HG02840 (cell line): ENCODE results near the gene NPLOC4.
"Not testable (repeated sequence)": the region's sequence is repeated elsewhere in the genome, so short reads cannot be mapped to it uniquely, and the experiment has no call there.

Experiments used
- ATAC-seq: cut with Tn5 transposase; IDR thresholded peaks from one replicate; pipeline ENCODE4 v1.9.1; 2021; ENCODE audit warnings: mild to moderate bottlenecking, moderate library complexity, moderate number of reproducible peaks; ENCODE audit not compliant: unreplicated experiment, low FRiP score

The NPLOC4 gene

GRCh38 chr17:81538651-81539570 is 98.0 kb downstream of the NPLOC4 start:
- ATAC-seq = no peak

- ATAC-seq = no peak
Measured at GRCh38 chr17:81537856-81538555, 98.9 kb downstream of the NPLOC4 start.

DNA sequence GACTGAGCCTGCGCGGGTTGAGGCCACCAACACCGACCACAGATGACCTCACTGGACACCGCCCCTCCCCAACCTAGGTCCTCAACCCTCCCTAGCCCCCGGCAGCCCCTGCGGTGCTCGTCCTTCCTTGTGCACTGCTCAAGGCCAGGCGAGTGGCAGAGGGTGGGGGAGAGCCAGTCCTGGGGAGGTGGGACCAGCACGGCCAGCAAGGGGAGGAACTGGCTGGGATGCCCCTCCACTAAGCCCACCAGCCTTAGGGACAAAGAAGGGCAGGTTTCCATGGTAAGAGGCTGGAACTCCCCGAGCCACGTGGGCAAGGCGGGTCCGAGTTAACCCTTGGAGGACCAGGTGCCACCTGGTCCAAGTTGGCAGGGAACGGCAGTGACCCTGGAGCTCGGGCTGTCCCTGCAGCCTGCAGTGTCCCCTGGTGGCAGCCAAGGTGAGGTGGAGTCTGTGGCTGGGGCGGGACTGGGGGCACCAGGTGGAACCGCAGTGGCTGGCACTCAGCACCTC is 99.5 kb downstream of the NPLOC4 start:
- ATAC-seq = no peak

DNA sequence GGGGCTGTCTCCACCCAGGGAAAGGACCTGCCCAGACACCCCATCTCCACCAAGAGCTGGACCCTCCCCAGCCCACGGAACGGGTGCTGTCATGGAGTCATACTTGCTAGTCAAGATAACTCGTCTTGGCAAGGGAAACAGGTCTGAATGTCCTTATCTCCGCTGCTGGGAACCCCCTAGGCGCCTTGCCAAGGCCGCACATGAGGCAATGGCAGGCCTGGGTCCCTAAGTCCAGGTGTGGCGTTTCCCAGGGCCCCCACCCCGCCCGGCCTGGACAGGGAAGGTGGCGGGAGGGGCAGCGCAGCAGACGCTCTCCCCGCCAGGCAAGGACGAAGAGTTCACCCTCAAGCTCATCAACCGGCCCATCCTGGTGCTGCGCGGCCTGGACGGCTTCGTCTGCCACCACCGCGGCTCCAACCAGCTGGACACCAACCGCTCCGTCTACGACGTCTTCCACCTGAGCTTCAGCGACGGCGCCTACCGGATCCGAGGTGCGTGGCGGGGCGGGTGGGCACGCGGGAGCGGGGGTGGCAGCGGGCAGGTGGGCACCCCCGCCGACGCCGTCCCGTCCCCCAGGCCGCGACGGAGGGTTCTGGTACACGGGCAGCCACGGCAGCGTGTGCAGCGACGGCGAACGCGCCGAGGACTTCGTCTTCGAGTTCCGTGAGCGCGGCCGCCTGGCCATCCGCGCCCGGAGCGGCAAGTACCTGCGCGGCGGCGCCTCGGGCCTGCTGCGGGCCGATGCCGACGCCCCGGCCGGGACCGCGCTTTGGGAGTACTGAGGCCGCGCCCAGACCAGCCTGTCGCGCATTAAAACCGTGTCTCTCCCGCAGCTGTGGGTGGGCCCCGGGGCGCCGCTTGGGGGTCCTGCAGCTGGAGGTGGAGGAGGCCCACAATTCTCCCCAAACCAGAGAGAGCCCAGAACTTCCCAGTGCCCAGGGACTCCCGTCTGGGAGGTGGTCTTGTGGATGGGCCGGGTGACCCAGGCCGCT is 100.3 kb downstream of the NPLOC4 start:
- ATAC-seq = no peak

DNA sequence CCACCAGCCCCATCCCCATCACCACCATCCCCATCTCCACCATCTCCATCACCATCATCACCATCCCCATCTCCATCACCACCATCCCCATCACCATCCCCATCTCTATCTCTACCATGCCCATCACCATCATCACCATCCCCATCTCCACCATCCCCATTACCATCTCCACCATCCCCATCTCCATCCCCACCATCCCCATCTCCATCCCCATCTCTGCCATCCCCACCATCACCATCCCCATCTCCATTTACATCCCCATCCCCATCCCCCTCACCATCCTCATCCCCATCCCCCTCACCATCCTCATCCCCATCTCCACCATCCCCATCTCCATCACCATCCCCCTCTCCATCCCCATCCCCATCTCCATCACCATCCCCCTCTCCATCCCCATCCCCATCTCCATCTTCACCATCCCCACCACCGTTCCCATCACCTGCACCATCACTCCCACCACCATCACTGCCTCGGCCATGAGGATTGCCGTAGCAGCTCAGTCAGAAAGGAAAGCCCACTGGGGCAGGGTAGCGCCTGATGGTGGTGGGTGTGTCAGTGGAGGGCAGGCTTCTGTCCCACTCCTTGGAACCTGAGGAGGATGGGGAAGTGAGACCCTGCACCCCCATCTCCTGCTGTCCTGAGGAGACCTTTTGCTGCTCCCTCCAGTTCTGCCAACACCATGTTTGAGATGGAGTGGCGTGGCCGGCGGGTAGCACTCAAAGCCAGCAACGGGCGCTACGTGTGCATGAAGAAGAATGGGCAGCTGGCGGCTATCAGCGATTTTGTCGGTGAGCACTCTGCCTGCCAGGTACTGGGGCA is 101.2 kb downstream of the NPLOC4 start:
- no peak for ATAC-seq

- no peak for ATAC-seq
Measured at GRCh38 chr17:81535007-81535328, 101.9 kb downstream of the NPLOC4 start.

DNA sequence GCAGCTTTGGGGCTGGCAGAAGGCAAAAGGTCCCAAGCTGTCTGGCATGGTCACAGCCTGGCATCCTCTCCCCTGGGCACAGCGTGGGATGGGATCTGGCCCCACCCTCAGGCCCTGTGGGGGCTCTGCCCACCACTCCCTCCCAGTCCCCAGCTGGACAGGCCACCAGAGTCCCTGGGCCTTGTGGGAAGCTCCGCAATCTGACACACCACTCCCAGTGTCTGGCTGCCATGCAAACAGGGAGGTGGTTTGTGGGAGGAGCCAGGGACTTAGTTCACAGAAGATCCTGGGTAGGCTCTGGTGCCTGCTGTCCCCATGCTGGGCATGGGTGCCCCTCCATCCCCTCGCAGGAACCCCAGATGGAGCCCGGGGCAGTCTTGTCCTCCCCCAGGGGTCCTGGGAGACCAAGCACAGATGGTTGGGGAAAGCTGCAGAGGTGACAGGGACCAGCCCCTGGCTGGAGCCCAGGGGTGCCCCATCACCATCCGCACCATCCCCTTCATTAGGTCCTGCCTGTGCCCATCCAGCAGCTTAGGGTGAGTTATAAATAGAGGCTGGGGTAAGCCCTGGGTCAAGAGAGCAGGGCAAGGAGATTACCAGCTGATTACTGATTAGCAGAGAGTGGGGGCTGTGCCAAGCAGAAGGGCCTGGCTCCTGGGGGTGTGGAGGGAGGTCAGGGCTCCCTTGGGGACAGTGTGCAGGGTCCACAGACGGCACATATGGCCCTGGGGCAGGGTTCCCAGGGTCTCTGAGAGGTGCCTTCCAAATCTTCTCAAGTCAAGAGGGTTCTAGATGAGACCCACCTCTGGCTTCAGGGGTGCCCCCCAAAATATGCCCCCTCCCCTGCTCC is 102.5 kb downstream of the NPLOC4 start:
- ATAC-seq = no peak

DNA sequence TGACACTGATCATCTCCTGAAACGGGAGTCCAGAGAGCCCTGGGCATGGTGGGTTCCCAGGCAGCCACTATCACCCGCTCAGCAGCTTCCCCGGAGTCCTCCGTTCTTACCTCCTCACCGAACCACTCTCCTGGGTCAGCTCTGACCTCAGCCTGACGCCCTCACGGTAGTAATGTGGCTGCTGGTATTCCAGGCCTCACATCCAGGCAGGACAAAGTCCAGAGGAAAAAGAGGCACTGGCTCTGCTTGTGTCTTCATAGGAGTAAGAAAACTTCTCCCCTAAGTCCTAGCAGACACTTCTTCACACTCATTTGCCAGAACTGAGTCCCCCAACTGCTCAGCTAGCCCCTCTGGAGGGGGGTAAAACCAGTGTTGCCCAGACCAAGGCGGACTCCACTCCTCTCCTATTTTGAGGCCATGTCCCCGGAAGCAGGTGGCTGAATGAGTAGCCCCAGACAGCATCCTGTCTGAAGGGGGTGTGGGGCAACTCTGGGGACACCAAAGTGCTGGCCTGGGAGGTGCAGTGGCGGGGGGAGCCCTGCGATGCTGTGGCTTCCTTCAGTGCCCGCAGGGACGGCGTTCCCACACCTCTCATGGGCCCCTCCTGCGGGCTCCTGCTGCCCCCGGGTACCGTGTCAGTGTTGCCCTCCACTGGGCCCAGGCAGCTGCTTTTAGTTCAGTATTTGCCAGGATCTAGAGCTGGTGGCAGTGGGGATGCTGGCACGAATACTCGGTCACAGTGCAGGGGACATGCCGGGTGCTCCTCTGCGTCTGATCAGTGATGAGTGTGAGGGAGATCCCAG is 103.4 kb downstream of the NPLOC4 start:
- no peak for ATAC-seq

DNA sequence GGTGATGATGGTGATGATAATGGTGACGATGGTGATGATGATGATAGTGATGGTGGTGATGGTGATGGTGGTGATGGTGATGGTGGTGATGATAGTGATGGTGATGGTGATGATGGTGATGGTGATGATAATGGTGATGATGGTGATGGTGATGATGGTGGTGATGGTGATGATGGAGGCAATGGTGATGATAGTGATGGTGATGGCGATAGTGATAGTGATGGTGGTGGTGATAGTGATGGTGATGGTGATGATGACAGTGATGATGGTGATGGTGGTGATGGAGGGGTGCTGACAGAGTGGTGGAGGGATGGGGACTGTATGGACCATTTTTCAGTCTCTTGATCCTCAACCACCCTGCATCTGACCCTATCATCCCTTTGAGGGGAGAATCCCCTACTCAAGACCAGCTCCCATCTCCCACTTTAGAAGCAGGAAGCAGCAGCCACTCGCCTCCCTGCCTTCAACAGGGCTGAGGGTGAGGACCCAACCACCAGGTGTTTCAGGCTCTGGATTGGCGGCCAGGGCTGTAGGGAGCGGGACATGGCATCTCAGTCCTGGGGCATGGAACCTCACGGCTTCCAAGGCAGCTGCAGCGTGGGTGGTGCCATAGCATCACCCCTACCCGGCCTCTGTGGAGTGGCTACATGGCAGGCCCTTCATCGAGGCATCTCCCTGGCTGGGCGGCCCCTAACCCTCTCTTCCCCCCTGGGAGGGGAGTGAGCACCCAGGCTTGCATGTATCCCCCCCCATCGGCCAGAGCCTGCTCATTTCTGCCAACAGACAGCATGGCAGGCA is 104.2 kb downstream of the NPLOC4 start:
- no peak for ATAC-seq

- ATAC-seq = not testable (repeated sequence)
Measured at GRCh38 chr17:81531998-81532404, 104.9 kb downstream of the NPLOC4 start.

- not testable (repeated sequence) for ATAC-seq
Measured at GRCh38 chr17:81531013-81531412, 105.9 kb downstream of the NPLOC4 start.

DNA sequence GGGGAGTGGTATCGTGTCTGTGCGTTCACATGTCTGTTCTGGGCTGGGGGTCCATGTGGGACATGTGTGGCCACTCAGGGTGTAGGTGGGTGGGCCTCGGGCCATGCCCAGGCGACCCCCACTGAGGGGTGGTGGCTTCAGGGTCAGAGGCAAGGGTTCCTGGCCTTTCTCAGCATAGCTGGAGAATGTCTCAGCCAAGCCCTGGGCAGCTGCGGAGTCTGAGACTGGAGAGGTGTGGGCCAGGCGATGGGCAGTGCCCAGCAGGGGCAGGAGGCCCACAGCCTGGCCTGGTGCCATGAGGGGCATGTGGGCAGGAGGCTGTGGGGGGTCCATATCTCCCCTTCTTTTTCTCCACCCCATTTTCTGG is 107.5 kb downstream of the NPLOC4 start:
- ATAC-seq = no peak

DNA sequence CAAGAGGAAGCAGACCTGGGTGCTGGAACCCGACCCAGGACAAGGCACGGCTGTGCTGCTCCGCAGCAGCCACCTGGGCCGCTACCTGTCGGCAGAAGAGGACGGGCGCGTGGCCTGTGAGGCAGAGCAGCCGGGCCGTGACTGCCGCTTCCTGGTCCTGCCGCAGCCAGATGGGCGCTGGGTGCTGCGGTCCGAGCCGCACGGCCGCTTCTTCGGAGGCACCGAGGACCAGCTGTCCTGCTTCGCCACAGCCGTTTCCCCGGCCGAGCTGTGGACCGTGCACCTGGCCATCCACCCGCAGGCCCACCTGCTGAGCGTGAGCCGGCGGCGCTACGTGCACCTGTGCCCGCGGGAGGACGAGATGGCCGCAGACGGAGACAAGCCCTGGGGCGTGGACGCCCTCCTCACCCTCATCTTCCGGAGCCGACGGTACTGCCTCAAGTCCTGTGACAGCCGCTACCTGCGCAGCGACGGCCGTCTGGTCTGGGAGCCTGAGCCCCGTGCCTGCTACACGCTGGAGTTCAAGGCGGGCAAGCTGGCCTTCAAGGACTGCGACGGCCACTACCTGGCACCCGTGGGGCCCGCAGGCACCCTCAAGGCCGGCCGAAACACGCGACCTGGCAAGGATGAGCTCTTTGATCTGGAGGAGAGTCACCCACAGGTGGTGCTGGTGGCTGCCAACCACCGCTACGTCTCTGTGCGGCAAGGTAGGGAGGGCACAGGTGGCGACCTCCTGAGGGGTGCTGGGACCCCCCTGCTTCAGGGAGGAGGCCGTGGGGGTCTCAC is 108.1 kb downstream of the NPLOC4 start:
- ATAC-seq = no peak

DNA sequence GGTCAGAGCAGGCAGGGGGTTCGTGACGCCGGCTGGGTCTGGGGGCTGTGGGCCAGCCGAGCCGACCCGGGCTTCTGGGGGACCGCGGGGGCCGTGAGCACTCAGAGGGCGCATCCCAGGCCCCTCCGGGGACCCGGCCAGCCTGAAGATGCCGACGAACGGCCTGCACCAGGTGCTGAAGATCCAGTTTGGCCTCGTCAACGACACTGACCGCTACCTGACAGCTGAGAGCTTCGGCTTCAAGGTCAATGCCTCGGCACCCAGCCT is 108.6 kb downstream of the NPLOC4 start:
- no peak for ATAC-seq

- no peak for ATAC-seq
Measured at GRCh38 chr17:81527591-81528383, 109.1 kb downstream of the NPLOC4 start, which contains the start of gene FSCN2. FSCN2 (plus strand) TSS chr17:81528377; CDS start chr17:81528532, 155 bp downstream.
